ENCODE results near the gene NUDT1.
"Not testable (repeated sequence)": the region's sequence is repeated elsewhere in the genome, so short reads cannot be mapped to it uniquely, and the experiment has no call there.

NUDT1 gene

DNA sequence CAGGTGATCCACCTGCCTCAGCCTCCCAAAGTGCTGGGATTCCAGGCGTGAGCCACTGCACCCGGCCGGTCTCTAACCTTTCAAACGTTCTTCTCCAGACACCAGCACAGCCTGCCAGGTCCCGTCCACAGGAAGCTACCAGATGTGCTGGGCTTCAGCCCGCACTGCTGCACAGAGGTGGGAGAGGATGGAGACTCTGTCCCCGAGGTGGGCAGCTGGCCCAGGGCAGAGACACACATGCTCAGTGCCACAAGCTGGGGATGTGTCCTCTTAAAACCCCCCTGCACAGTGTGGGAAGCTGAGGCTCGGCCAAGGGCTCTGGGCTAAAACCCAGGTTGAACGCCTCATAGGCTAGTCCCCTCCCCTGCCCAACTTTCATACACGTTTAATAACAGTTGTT is 9.4 kb downstream of the NUDT1 start:
- DNase-seq = no peak

DNA sequence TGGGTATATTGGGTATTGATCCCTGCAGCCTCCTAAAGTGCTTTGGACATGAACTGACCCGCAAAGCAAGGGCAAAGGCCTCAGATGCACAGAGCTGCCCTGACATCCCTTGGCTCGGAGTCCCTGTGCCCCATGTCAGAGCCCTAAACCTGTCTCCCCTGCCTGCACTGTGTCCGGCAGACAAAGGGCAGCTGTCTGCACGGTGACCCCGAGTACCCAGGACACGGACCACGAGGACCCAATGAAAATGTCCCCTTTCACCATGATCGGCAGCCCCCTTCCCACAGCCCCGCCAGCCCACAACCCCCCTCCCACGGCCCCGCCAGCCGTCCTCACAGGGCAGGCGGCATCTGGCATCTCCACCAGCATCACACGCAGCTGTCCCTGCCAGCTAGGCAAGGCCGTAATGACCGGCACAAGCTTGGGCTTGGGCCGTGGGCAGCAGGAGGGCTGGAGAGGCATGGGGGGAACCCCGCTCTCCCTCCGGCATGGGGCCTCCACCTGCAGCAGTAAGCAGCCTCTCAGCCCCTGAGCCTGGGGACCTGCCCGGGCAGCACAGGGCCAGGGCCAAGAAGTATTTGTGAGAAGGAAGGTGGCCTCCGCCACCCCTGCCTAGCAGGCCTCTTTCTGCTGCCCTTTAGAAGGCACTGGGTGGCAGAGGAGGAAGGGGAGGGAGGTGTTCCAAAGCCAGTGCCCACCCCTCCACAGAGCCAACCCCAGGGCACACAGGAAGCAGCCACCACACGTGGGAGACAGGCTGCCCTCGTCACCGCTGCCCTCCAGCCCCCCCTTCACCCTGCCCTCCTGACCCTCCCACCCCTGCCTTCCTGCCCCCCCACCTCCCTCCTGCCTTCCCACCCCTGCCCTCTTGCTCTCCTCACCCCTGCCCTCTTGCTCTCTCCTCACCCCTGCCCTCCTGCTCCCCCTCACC is 10.1 kb downstream of the NUDT1 start:
- DNase-seq = no peak

- DNase-seq = no peak
Measured at GRCh38 chr7:2253021-2253420, 11.0 kb downstream of the NUDT1 start.

- DNase-seq = no peak
Measured at GRCh38 chr7:2253525-2254244, 11.7 kb downstream of the NUDT1 start.

GRCh38 chr7:2254429-2255144 is 12.6 kb downstream of the NUDT1 start:
- DNase-seq = no peak

GRCh38 chr7:2255145-2256139 is 13.4 kb downstream of the NUDT1 start:
- no peak for DNase-seq

- DNase-seq = no peak
Measured at GRCh38 chr7:2256306-2257045, 14.4 kb downstream of the NUDT1 start.

DNA sequence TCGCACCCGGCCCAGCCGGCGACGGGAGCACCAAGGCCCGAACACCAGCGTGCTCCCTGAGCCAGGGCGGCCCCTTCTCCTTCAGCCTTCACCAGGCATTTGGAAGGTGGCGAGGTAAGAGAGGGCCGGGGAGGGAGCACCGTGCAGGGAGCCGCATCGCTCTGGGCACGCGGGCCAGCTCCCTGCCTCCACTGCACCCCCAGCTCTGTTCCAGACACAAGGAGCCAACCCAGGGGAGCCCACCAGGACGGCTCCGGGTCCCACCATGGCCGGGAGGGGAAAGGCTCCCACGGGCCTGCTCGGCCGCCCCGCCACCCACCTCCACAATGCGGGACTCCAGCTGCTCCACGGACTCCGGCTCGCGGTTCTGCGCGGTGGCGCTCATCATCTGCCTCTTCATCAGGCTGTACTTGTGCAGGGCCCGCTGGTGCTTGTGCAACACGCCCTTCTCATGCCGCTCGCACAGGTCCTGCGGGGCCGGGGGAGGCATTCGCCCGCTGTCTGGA is 15.1 kb downstream of the NUDT1 start:
- DNase-seq = no peak

GRCh38 chr7:2257651-2258050 is 15.6 kb downstream of the NUDT1 start:
- no peak for DNase-seq

DNA sequence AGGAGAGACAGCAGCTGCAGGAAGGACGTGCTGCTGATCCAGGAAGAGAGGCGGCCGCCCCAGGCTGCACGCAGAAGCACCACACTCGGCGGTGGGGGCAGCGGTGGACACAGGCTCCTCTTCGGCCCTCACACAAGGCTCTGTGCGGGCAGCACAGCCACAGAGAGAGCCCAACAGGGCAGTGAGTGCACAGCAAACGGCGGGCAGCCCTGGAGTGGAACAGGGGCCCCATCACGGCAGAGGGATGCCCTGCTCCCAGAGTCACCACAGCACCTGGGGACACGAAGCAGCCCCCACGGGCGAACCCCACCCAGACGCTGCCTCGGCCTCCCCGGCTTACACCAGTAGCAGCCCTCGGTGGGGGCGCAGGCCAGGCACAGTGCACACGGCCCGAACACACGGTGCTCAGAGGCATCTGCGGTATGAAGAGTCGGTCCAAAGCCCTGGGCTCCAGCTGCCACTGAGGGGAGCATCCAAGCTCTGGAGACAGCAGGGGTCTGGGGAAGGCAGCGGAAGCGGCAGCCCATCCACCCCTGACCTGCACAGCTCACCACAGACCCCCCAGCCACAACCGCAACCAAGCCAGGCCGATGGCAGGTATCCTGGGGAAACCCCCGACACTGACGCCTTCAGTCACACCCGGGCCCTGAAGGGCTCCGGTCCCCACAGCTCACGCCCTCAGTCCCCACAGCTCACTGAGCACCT is 16.8 kb downstream of the NUDT1 start:
- no peak for DNase-seq

- DNase-seq = no peak
Measured at GRCh38 chr7:2259480-2259879, 17.5 kb downstream of the NUDT1 start.

GRCh38 chr7:2260820-2261219 is 18.8 kb downstream of the NUDT1 start:
- DNase-seq = no peak

GRCh38 chr7:2261611-2262010 is 19.6 kb downstream of the NUDT1 start:
- DNase-seq = no peak

DNA sequence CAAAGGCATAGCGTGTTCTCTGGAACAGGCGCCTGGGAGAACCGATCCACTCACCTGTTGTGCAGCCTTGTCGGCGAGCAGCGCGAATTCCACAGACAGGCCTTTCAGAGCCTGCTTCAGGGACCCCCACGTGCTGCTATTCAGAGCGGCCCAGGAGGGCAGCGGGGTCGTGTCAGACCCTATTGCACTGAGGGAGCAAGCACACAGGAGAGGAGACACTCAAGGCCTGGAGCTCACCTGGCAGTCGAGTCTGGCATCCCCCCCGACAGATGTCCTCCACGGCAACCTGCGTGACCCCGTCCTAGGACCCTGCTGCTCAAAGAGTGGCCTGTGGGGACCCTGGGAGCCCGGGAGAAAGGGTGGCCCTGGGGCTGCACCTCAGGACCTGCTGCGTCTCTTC is 21.1 kb downstream of the NUDT1 start:
- DNase-seq = no peak

DNA sequence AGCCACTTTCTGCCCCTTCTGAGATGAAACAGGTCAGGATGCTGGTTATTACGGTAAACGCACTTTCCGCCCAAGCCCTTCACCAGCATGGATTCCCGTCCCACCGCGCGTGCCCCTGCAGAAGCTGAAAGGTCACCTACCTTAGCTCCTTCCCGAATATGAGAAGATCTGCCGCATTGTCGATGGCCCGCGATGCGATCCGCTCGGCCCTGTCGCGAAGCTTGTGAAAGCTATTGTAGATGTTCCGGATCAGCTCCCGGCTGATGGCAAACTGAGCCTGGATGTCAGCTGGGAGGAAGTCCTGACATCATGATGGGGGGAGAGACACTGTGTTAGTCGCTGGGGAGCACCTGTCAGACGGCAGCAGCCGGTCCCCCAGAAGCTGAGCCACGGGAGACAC is 22.1 kb downstream of the NUDT1 start:
- no peak for DNase-seq

DNA sequence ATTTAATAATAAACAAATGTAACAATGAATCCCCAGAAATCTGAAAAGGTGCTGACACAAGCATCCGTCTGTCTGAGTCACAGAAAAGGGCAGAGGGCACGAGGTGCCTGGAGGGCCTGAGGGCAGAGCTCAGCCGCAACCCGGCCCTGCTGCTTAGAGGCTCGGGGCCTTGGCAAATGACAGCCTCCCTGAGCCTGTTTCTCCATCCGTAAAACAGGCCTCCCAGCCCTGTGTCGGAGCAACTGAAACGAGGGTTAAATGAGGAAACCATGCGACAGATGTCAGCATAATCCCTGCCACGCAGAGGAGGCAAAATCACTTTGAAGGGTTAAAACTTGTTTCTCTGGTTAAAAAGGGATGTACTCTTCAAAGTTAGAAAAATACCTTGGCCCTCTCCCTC is 24.9 kb downstream of the NUDT1 start:
- no peak for DNase-seq

DNA sequence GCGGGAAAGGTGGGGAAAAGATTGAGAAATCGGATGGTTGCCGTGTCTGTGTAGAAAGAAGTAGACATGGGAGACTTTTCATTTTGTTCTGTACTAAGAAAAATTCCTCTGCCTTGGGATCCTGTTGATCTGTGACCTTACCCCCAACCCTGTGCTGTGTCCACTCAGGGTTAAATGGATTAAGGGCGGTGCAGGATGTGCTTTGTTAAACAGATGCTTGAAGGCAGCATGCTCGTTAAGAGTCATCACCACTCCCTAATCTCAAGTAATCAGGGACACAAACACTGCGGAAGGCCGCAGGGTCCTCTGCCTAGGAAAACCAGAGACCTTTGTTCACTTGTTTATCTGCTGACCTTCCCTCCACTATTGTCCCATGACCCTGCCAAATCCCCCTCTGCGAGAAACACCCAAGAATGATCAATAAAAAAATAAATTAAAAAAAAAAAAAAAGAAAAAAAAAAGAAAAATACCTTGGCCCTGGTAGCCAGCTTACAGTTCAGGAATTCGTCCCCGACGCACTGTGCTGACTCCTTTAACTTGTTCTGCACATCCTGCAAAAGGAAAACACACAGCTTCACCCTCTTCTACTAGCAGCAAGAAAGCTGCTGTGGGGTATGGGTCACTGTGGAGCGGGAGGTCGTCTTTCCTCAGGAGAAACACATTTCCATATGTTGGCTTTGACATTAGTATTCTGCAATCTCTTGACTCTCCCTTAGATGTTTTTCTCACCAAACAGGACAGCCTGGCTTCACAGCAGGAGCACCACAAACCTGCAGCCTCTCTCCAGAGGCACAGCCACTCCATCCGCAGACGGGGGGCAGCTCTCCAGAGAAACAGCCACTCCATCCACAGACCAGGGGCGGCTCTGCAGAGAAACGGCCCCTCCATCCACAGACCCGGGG is 27.3 kb downstream of the NUDT1 start:
- DNase-seq = not testable (repeated sequence)

DNA sequence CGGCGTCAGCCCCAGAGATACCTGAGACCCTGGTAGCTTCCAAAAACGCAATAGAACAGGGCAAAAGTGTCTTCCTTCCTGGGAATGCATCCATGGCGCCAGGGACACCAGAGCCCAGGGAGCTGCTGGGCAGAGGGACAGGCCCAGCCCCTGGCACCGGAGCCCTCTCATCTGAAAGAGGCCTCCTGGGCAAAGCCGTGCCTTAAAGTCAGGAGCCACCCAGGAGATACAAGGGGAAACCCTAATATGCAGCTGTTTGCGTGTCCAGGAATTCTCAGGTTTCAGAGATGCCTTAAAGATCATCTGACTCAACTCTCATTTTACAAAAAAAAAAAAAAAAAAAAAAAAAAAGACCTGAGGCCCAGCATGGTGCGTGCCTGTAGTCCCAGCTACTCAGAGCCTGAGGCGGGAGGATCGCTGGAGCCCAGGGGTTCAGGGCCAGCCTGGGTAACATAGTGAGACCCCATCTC is 28.0 kb downstream of the NUDT1 start:
- no peak for DNase-seq

DNA sequence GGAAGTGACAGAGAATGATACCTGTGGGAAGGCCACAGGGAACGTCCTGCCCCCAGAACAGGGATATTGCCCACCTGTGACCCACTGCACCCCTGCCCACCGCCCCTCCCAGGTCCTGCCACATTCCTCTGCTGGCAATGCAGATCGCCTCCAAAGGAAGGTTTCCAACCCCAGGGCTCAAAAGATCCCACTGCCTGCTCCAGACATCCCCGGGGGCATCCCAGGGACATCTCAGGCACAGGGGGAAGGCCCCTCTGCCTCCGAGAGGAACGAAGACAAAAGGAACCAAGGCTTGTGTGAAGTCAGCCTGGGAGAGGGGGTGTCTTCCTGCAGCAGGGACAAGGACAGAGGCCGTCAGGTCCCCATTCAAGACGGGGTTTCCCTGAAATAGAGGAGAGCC is 28.5 kb downstream of the NUDT1 start:
- DNase-seq = no peak

Measured in retina (tissue), 1 donor.